Sigmoid colon (tissue), 7 donors: Measurements from ENCODE around the gene GUCA1A. TPM values are rescaled to one million over a fixed set of nuclear protein-coding genes. Genes with fewer than 3 reads are reported as not detected.

Source experiments
- DNase-seq: peaks from one replicate; pipeline ENCODE4 v3.0.0-alpha.2; 2019
- H3K27ac ChIP-seq, 4 donors: fragments of 200-600 bp; sonication (generic); one replicate each; pipeline ENCODE4 v1.5.1; 2016 to 2019; ENCODE audit warnings: mild to moderate bottlenecking in 1 of 4
- H3K27me3 ChIP-seq, 3 donors: fragments of 200-600 bp; sonication (generic); one replicate each; pipeline ENCODE4 v1.5.1; 2019; ENCODE audit warnings: mild to moderate bottlenecking in 1 of 3
- H3K36me3 ChIP-seq, 4 donors: fragments of 200-600 bp; sonication (generic); one replicate each; pipeline ENCODE4 v1.5.1; 2016 to 2019
- H3K4me1 ChIP-seq, 4 donors: fragments of 200-600 bp; sonication (generic); one replicate each; pipeline ENCODE4 v1.5.1; 2017 to 2019
- H3K4me3 ChIP-seq, 4 donors: fragments of 200-600 bp; sonication (generic); one replicate each; pipeline ENCODE4 v1.5.1; 2017 to 2019; ENCODE audit warnings: mild to moderate bottlenecking in 2 of 4, moderate library complexity in 1 of 4
- H3K9me3 ChIP-seq, 4 donors: fragments of 200-600 bp in 3 of 4; sonication (generic) in 3 of 4; one replicate each; pipeline versions ENCODE4 v1.5.1 to v1.6.1; 2013 to 2019
- CTCF ChIP-seq, 4 experiments: fragments of 450-650 bp in 3 of 4; fragments of 200-600 bp in 1 of 4; IDR thresholded peaks; one replicate each; pipeline ENCODE4 v1.5.1; 2016 to 2019; ENCODE audit warnings: antibody characterized with exemption in 4 of 4, mild to moderate bottlenecking in 3 of 4, moderate library complexity in 2 of 4
- EP300 ChIP-seq, 4 donors: sonication (generic); formaldehyde crosslinking; IDR thresholded peaks; one replicate each; pipeline ENCODE4 v1.6.1; 2017; ENCODE audit warnings: antibody characterized with exemption in 4 of 4
- POLR2A ChIP-seq, 2 donors: fragments of 450-650 bp; IDR thresholded peaks; one replicate each; pipeline ENCODE4 v1.6.1; 2016; ENCODE audit warnings: antibody characterized with exemption in 2 of 2, mild to moderate bottlenecking in 2 of 2, moderate library complexity in 2 of 2
- POLR2AphosphoS5 ChIP-seq, 4 donors: sonication (generic); formaldehyde crosslinking; IDR thresholded peaks; one replicate each; pipeline ENCODE4 v1.6.1; 2017; ENCODE audit warnings: antibody characterized with exemption in 4 of 4
- WGBS, 2 donors: extraction: QIAGEN DNeasy Blood & Tissue Kit; methylation state at CpG; one replicate each; pipeline ENCODE4 v1.1.7; 2013; 5-methylcytosine and 5-hydroxymethylcytosine counted together
- intact Hi-C: fragments of 100-400 bp; cut with DNase I; formaldehyde crosslinking; loops from one replicate; pipeline ENCODE4 v1.15.1; 2023
- polyA plus RNA-seq, 3 donors: library from polyadenylated mRNA; stranded (reverse); fragments of 200-250 nt; gene quantifications; one replicate each; pipeline ENCODE4 v1.2.3, GENCODE V29; 2013
- total RNA-seq, 4 donors: library from RNA; depleted of rRNA; stranded (reverse); fragments of >200 nt; gene quantifications; one replicate each; pipeline ENCODE4 v1.1.0, GENCODE V29; 2016
- donor health status: healthy with polysubstance abuse.
- donor health status: Bipolar disorder and iron deficiency.
- donor health status: healthy.

The GUCA1A gene
- total and polyA plus RNA-seq, 7 donors: 0.15 to 0.36 TPM; not detected in 5

- Histone ChIP-seq H3K27me3 (no peaks in the 10 kb centered on the region), H3K9me3 (no peaks in the 10 kb centered on the region), H3K4me3 (peak within 1 kb of the TSS; percentile 60 to 73 (median 72)), H3K4me1 (peaks cover 0 to 15% (median 13%) of the 10 kb centered on the region in 4 donors), H3K27ac (peak within 1 kb of the TSS; percentile 78 to 86 (median 82)), H3K36me3 (peaks cover 0 to 13% (median 5%) of the 10 kb centered on the region in 4 donors)
- intact Hi-C loops: loop anchor here (5.0 to 10.0 kb wide), 4 partner anchors 140 to 435 kb away; partner anchors contain the start of genes PRICKLE4, TRERF1 and USP49
- TF ChIP-seq POLR2A (IDR thresholded peaks at IDR 0.05) (peak; percentile 86 to 92), POLR2AphosphoS5 (IDR thresholded peaks at IDR 0.05) (peak; percentile 87 to 98 (median 95)), CTCF (IDR thresholded peaks at IDR 0.05) (no peak)
- peak; percentile 96 for DNase-seq
- WGBS, 2 donors: 10 to 11% methylated on average over 29 of the region's 29 CpGs
These were observed 44.6 kb downstream of the GUCA1A start, which contains the start of gene MRPS10 for GRCh38 chr6:42217519-42218367. Gene MRPS10 (minus strand): TSS chr6:42217861. CDS start chr6:42217849, 12 bp downstream.

GRCh38 chr6:42220807-42221206 is 47.6 kb downstream of the GUCA1A start:
- 70 to 80% methylated on average over 6 of the region's 6 CpGs for WGBS, 2 donors
- intact Hi-C loops: no loop called here
- Histone ChIP-seq H3K9me3 (no peaks in the 10 kb centered on the region), H3K4me1 (peaks cover 0 to 15% (median 10%) of the 10 kb centered on the region in 4 donors), H3K27me3 (no peaks in the 10 kb centered on the region), H3K27ac (no peak overlapping the region), H3K4me3 (no peak overlapping the region), H3K36me3 (no peaks in the 10 kb centered on the region)
- TF ChIP-seq CTCF (IDR thresholded peaks at IDR 0.05) (no peak), POLR2AphosphoS5 (IDR thresholded peaks at IDR 0.05) (no peak), EP300 (IDR thresholded peaks at IDR 0.05) (no peak), POLR2A (IDR thresholded peaks at IDR 0.05) (no peak)
- no peak for DNase-seq

- no peak overlapping the region for H3K27ac ChIP-seq
- WGBS, 2 donors: 92% methylated on average over 4 of the region's 4 CpGs
- intact Hi-C loops: no loop called here
These were observed 48.4 kb downstream of the GUCA1A start for GRCh38 chr6:42221546-42221945.

GRCh38 chr6:42222448-42222847 is 49.3 kb downstream of the GUCA1A start:
- H3K27ac ChIP-seq: no peak overlapping the region
- peaks cover 0 to 7% (median 0%) of the 10 kb centered on the region in 4 donors for H3K36me3 ChIP-seq
- H3K27me3 ChIP-seq: no peaks in the 10 kb centered on the region
- no peak overlapping the region for H3K4me3 ChIP-seq
- no peak for DNase-seq
- TF ChIP-seq POLR2AphosphoS5 (IDR thresholded peaks at IDR 0.05): no peak
- TF ChIP-seq CTCF (IDR thresholded peaks at IDR 0.05): no peak
- TF ChIP-seq POLR2A (IDR thresholded peaks at IDR 0.05): no peak
- no peak for TF ChIP-seq EP300 (IDR thresholded peaks at IDR 0.05)
- WGBS, 2 donors: 66 to 85% methylated on average over 7 of the region's 7 CpGs
- peaks cover 0 to 4% (median 0%) of the 10 kb centered on the region in 4 donors for H3K4me1 ChIP-seq
- no peaks in the 10 kb centered on the region for H3K9me3 ChIP-seq
- intact Hi-C loops: no loop called here

More at GRCh38 chr6:42221546-42221945, 48.4 kb downstream of the GUCA1A start:
- no peak for TF ChIP-seq EP300 (IDR thresholded peaks at IDR 0.05)
- no peak for TF ChIP-seq POLR2AphosphoS5 (IDR thresholded peaks at IDR 0.05)
- Histone ChIP-seq H3K27me3 (no peaks in the 10 kb centered on the region), H3K9me3 (no peaks in the 10 kb centered on the region), H3K36me3 (no peaks in the 10 kb centered on the region), H3K4me1 (peaks cover 0 to 12% (median 6%) of the 10 kb centered on the region in 4 donors), H3K4me3 (no peak overlapping the region)
- no peak for DNase-seq
